ENCODE results near the gene KPNA1.

DNA sequence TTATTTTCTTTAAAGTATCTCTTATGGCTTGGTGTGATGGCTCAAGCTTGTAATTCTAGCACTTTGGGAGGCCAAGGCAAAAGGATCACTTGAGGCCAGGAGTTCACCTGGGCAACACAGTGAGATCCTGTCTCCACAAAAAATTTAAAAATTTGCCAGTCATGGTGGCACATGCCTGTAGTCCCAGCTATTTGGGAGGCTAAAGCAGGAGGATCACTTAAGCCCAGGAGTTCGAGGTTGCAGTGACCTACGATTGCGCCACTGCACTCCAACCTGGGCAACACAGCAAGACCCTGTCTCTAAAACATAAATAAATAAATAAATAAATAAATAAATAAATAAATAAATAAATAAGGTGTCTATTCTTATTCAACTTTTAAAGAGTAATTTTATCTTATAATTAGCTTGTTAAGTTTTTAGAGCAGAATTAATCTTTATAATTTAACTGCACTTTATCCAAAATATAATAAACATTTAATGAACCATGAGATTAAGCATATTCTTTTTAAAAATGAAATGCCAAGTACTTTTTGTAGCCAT, 48.0 kb downstream of the KPNA1 start:
- no peak for TF ChIP-seq POLR2A (IDR thresholded peaks at IDR 0.05)
- TF ChIP-seq, protein P1, sequence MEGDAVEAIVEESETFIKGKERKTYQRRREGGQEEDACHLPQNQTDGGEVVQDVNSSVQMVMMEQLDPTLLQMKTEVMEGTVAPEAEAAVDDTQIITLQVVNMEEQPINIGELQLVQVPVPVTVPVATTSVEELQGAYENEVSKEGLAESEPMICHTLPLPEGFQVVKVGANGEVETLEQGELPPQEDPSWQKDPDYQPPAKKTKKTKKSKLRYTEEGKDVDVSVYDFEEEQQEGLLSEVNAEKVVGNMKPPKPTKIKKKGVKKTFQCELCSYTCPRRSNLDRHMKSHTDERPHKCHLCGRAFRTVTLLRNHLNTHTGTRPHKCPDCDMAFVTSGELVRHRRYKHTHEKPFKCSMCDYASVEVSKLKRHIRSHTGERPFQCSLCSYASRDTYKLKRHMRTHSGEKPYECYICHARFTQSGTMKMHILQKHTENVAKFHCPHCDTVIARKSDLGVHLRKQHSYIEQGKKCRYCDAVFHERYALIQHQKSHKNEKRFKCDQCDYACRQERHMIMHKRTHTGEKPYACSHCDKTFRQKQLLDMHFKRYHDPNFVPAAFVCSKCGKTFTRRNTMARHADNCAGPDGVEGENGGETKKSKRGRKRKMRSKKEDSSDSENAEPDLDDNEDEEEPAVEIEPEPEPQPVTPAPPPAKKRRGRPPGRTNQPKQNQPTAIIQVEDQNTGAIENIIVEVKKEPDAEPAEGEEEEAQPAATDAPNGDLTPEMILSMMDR (IDR thresholded peaks at IDR 0.05), result no peak
